H54 (cell line): ENCODE measurements around the gene UVSSA.
"Not testable (repeated sequence)": the region's sequence is repeated elsewhere in the genome, so short reads cannot be mapped to it uniquely, and the experiment has no call there.

Experiments
- DNase-seq: peaks from one replicate; pipeline ENCODE4 v3.0.0; 2011; ENCODE audit warnings: low spot score, mixed read lengths; ENCODE audit not compliant: insufficient read length
- FAIRE-seq: peaks from 3 replicates; lab custom pipeline; 2011; peaks lifted over from hg19 to GRCh38; lab: Jason Lieb, UNC
- POLR2A ChIP-seq: IDR thresholded peaks from 2 replicates; pipeline ENCODE4 v1.6.1; 2011; ENCODE audit warnings: low read depth, mild to moderate bottlenecking, low read length

The UVSSA gene

DNA sequence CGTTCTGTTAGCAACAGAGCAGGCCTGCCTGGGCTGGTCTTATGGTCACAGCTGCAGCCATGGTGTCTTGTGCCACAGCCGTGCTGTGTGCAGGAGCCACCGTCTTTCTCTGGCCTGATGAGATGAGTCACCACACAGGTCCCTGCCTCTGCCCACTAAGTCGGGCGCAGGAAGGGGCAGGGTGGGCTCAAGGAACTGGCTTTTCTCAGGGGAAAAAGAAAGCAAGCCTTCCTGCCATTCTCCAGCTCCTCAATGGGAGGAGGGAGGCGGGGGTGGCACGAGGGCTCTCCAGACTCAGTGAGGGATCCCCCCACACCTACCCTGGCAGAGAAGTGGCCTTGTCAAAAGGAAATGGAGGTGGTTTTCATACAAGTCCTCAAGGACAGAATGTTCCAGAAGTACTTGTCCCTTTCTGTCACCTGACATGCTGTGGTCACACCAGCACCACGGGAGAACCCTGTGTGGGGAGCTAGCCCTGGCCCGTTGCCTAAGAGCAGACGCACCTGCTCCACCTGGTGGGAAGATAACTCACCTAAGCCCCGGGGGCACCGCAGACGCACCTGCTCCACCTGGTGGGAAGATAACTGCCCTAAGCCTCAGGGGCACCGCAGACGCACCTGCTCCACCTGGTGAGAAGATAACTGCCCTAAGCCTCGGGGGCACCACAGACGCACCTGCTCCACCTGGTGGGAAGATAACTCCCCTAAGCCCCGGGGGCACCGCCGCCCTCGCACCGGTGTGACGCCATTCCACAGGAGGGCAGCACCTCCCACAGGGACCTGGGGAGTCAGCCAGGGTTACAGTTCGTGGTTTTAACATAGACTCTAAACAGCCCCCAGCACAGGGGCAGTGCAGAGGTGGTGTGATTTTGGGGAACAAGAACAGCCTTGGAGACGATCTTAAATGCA lies 18.5 kb downstream of the UVSSA start:
- DNase-seq (no peak), FAIRE-seq (no peak)
- no peak for TF ChIP-seq POLR2A

DNA sequence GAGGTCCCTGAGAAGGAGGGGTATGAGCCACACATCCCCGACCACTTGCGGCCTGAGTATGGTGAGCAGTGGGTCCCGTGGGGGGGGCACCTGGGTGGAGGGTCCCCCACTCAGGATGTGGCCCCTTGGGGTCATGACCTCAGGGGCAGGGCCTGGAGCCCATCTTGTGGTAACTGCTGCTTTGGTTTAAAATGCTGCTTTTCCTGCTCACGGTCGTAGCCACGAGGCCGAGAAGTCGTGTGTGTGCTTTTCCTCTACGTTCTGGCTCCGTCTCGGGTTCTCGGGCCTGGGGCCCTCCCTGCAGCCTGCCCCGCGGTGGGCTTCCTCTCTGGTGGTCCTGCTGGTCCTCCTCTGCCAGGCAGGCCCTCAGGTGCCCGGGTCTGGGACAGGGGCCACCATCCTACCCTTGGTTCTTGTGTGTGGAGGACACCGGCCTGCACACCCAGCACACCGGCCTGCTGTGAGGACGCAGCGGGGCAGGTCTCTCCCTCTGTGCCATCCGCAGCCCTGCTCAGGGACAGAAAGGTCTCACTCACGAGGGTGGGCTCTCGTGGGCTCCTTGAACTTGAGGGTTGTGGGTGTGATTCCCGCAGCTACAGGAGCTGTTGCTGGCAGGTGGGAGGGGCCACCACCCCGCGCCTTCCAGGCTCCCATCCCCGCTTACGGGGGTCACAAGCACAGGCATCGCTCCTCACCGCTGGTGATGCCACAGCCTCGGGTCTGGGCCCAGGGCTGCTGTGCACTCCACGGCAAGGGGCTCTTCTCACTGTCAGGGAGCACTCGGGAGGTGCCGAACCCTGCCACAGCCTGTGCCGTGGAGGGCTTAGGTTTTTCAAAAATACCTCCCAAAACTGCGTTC lies 19.6 kb downstream of the UVSSA start:
- DNase-seq (no peak), FAIRE-seq (no peak)
- no peak for TF ChIP-seq POLR2A

DNA sequence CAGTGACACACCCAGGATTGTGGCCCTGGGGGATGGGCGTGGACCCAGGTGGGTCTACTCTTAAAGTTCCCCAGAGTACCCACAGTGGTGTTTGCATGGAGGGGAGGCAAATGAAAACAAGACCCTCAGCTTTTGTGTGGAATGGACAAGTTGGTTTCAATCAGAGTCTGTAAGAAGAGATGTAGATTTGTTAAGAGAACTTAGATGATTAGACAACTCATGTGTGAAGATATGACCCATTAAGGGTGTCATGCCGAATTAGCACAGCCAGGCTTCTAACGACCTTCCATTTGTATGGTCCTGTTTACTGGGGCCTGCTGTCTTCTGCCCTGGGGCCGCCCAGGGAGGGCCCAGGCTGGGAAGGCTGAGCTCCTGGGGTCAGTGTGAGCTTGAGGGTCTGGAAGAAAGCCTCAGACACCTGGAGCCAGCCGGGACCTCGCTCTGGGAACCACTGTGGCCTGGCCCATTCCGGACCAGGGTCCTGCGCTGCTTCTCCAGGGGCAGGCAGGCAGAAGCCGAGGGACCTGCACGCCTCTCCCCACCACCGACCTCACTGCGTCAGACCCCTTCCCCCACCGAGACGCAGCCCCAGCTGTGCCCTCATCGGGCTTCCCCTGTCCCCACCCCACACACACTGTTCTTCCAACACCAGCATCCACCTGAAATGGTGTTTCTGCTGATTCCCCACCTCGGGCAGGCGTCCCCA lies 20.4 kb downstream of the UVSSA start:
- TF ChIP-seq POLR2A, result no peak
- no peak for FAIRE-seq
- DNase-seq, result no peak

DNA sequence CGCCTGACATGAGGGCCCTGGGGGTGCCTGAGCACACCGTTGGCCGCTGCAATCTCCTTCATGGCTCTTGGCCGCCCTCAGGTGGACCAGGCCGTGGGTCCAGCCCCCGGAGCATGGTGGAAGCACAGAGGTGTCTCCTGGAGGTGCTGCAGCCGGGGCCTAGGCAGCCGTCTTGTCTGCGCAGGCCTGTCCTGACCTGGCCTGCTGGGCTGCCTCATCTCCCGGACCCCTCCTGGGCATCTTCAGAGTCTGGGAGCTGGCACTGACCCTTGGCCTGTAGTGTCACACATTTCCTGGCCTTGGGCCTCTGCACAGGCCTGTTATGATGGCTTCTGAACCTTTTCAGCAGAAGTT lies 20.9 kb downstream of the UVSSA start:
- no peak for FAIRE-seq

DNA sequence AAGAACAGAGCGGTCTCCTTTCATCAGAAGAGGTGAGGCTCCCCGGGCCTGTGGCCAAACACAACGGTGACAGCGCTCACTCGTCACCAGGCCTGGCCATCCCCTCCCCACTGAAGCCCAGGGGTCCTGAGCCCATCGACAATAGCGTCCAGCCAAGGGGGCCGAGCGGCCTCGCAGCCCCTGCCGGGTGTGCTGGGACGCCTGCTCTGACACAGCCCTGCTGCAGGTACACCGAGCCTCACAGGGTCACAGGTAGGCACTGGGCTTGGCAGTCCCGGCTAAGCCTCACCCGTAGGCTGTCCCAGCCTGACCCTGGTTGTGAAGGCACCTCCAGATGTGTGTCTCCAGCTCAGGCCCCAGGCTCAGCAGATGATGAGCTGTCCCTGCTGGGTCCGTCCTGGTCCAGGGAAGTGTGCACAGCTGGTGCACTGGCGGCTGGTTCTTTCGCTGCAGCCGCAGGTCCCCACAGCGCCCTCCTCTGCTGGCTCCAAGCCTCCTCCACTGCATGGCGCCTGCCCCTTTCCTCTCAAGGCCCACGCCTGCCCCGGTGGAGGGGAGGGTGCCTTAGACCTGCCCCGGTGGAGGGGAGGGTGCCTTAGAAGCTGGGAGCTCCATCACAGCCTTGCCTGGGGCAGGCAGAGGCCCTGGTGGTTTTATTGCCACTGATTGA lies 21.5 kb downstream of the UVSSA start:
- no peak for TF ChIP-seq POLR2A
- no peak for FAIRE-seq

More for the DNA sequence above, 20.9 kb downstream of the UVSSA start:
- TF ChIP-seq POLR2A, result no peak
- no peak for DNase-seq

DNA sequence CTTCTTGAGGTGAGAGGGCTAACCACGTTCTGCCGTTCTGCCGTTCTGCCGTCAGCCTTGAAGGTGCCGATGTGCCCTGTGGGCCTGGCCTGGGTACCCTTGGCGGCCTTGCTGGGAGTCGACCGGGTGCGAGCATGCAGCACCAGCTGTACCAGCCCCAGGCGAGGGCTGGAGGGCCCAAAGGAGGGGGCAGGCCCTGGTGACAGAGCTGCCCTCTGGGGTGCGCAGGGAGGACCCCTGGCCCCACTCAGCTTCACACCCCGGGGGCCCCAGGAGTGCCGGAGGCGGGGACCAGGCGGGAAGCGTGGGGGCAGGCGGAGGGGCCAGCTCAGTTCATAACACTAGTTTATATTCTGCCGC lies 22.1 kb downstream of the UVSSA start:
- FAIRE-seq (no peak), DNase-seq (no peak)
- no peak for TF ChIP-seq POLR2A

More for the DNA sequence above, 21.5 kb downstream of the UVSSA start:
- DNase-seq, result no peak

DNA sequence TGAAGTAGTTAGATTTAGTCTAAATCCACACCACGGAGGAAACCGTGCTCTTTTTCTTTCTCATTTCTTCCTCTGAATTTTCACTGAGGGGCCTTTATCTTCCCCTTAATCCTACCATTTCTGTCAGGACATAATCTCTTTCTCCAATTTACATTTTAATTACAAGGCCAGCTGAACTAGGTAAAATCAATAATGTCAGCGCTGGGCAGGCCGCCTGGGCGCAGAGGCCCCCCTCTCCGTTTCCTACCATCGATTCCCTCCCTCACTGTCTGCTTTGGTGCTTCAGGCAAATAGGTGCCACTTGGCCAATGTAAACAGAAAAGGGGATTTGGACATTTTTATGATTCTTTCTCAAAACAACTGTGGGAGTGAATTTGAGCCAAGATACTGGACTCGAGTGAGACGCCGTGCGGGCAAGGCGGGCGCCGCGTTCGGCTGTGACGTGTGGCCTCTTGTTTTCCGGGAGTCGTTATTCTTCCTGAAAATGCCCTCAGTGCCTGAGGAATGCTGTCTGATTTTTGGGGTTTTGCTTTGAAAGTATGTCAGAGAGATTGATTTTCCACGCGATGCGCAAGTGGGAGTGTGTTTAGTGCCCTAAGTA lies 22.6 kb downstream of the UVSSA start:
- no peak for FAIRE-seq
- no peak for TF ChIP-seq POLR2A

DNA sequence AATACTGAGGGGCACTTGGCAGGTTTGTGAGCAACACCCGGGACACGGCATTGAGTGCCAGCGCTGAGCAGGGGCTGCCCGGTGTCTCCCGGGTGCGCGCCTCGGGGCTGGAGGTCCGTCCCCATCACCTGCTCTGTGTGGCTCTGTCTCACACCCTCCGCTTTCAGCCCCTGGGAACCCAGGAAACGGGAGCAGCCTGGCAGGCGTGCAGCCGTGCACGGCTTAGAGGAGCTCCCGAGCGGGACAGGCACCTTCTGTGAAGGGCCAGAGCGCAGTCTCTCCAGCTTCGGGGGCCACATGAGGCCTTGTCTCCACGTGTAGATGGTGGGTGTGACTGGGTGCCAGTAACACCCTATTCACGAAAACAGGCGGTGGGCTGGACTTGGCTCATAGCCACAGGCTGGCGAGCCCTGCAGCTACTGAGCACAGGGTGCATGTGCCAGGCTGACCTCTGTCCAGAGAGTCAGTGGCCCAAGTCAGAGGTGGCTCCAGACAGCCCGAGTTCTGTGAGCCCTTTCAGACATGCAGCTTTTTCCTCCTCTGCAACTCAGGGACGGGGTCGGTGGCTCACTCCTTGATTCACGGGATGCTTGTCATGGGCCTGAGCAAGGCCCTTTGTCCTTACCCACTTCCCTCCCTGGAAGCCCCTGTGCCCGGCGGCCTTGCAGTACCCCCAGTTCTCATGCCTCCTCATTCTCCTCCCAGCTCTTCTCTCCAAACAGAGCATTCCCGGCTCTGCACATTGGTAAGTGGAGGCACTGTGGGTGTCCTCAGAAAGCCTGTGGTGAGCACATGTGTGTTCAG lies 23.5 kb downstream of the UVSSA start:
- TF ChIP-seq POLR2A, result no peak
- no peak for FAIRE-seq
- no peak for DNase-seq

More for the DNA sequence above, 22.6 kb downstream of the UVSSA start:
- DNase-seq, result no peak

DNA sequence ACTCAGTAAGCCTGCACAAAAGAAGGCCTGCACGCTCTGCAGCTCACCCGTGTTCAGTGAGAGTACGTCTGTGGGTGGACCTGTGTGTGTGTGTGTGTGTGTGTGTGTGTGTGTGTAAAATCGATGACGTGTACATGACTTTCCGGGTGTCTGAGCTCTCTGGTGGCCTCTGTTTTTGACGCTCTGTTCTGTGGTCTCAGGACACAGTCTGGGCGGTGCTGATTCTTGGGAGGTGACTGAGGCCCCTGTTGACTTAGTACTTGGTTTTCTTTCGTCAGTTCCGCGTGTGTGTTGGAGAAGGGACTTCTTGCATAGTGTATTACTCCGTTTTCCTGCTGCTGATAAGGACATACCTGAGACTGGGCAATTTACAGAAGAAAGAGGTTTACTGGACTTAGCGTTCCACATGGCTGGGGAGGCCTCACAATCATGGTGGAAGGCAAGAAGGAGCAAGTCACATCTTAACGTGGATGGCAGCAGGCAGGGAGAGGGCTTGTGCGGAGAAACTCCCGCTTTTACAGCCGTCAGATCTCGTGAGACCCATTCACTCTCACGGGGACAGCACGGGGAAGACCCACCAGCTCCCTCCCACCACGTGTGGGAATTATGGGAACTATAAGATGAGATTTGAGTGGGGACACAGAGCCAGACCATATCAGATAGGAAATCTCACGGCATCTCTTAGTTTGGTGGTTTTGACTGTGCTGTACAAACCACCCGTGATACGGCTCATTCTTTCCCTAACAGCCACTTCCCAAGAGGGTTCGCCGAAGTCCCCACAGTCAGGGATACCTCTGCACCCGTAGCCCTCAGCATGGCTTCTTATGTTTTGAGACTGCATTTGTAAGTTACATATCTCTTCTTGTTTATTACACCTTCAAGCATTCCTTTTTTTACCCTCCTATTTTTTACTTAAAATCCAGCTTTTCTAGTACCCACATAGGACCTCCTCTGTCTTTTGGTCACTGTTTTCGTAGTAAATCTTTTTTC lies 24.5 kb downstream of the UVSSA start:
- DNase-seq (no peak), FAIRE-seq (no peak)
- TF ChIP-seq POLR2A, result no peak

DNA sequence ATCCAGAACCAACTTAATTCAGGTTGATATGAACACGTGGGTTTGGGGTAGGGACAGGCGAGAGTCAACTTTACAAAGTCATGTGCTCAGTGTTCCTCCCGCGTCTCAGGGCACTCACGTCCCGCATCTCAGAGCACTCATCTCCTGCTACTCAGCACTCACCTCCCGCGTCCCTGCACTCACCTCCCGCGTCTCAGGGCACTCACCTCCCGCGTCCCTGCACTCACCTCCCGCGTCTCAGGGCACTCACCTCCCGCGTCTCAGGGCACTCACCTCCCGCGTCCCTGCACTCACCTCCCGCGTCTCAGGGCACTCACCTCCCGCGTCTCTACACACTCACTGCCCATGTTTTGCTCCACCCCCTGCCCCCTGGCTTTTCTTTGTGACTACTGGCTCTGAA lies 25.6 kb downstream of the UVSSA start:
- FAIRE-seq, result not testable (repeated sequence)

More for the DNA sequence above, 25.6 kb downstream of the UVSSA start:
- not testable (repeated sequence) for DNase-seq
